Measurements from ENCODE around the gene GTPBP2. TPM values are rescaled to one million over a fixed set of nuclear protein-coding genes. Genes with fewer than 3 reads are reported as not detected.

The GTPBP2 gene
- total and polyA plus RNA-seq, 10 of the 15 experiments (the other 5 are each of a cell fraction or from before 2014, with no cell fraction given) = 5.9 to 63.4 (median 39.8) TPM

- in situ Hi-C loops (cut with MboI) (no loop called here), intact Hi-C loops (cut with micrococcal nuclease; ENCODE audit: unreplicated experiment) (no loop called here)
- ChIA-PET RAD21 (ENCODE audit: unreplicated experiment) (no interaction called here), CTCF (interaction anchor here (2.3 kb wide), 1 partner anchor 23 kb away, joined by 9 read pairs; no protein-coding TSS in a partner anchor), SMC1A (ENCODE audit: uncharacterized antibody, unreplicated experiment) (no interaction called here), POLR2A (interaction anchor here (1.0 kb wide), 1 partner anchor 10 kb away, joined by 4 read pairs; the partner anchor contains the start of genes POLH and XPO5)
- no peak for TF ChIP-seq GABPA (IDR thresholded peaks at IDR 0.05; ENCODE audit: low read depth)
- no peak for TF ChIP-seq DPF2 (IDR thresholded peaks at IDR 0.05)
- no peak for TF ChIP-seq NBN (IDR thresholded peaks at IDR 0.05)
- TF ChIP-seq SMAD5 (IDR thresholded peaks at IDR 0.05; ENCODE audit: low read depth) = no peak
- no peak for TF ChIP-seq NRF1 (conservative IDR thresholded peaks at IDR 0.05; ENCODE audit: low read depth, low read length)
- no peak for TF ChIP-seq TARDBP (IDR thresholded peaks at IDR 0.05; ENCODE audit: borderline replicate concordance)
- no peak for TF ChIP-seq RUNX3 (IDR thresholded peaks at IDR 0.05; ENCODE audit: low read length)
- no peak for TF ChIP-seq BACH1 (IDR thresholded peaks at IDR 0.05; ENCODE audit: borderline replicate concordance)
- Histone ChIP-seq H3K4me1 (ENCODE audit: control insufficient read depth, insufficient read depth, low read length) (no peaks in the 10 kb centered on the region), H3K79me2 (ENCODE audit: control insufficient read depth, insufficient read depth, low read length) (peaks cover 4% of the 10 kb centered on the region; the same call in 1 of the 2 replicates), H2AFZ (ENCODE audit: control insufficient read depth, low read depth, low read length) (no peak overlapping the region), H3K9me3 (replicated peaks; ENCODE audit: control insufficient read depth, insufficient read depth, low read length) (no peaks in the 10 kb centered on the region), H3K4me3 (no peak overlapping the region), H3K27me3 (replicated peaks in 1 of 2; ENCODE audit: control insufficient read depth in 2 of 2, insufficient read depth in 2 of 2, low read length in 1 of 2) (no peaks in the 10 kb centered on the region), H3K36me3 (ENCODE audit: control insufficient read depth in 2 of 2, insufficient read depth in 2 of 2, low read length in 1 of 2) (peaks cover 5 to 35% of the 10 kb centered on the region in 2 experiments; a peak in 3 of 4 replicates), H3K4me2 (ENCODE audit: control insufficient read depth, insufficient read depth) (no peak overlapping the region), H4K20me1 (ENCODE audit: control insufficient read depth, insufficient read depth) (no peaks in the 10 kb centered on the region), H3K9ac (ENCODE audit: control insufficient read depth, insufficient read depth, low read length) (no peak overlapping the region), H3K27ac (ENCODE audit: control insufficient read depth, insufficient read depth) (no peak overlapping the region)
- ATAC-seq = no peak
- WGBS (ENCODE audit: insufficient coverage, insufficient replicate concordance, low lambda C conversion rate, missing lambda C conversion rate) = 91% methylated on average over 7 of the region's 7 CpGs
- FAIRE-seq = no peak
- DNase-seq (ENCODE audit: low read depth, low spot score) = no peak
- TSS peak; percentile 37 for BruUV-seq (replicated peaks)
Observed at GRCh38 chr6:43584892-43585570, 44.0 kb downstream of the GTPBP2 start.

- no peaks in the 10 kb centered on the region for H4K20me1 ChIP-seq (ENCODE audit: control insufficient read depth, insufficient read depth)
- ChIA-PET SMC1A (ENCODE audit: uncharacterized antibody, unreplicated experiment) (interaction anchor here (1.1 kb wide), 1 partner anchor 36 kb away, joined by 3 read pairs; no protein-coding TSS in a partner anchor), POLR2A (no interaction called here), RAD21 (ENCODE audit: unreplicated experiment) (no interaction called here), CTCF (interaction anchor here (1.8 kb wide), 1 partner anchor 26 kb away, joined by 6 read pairs; no protein-coding TSS in a partner anchor)
- H3K27ac ChIP-seq (ENCODE audit: control insufficient read depth, insufficient read depth) = no peak overlapping the region
- BruUV-seq (replicated peaks) = no TSS peak
- intact Hi-C loops (cut with micrococcal nuclease; ENCODE audit: unreplicated experiment) (no loop called here), in situ Hi-C loops (cut with MboI) (no loop called here)
- H3K4me2 ChIP-seq (ENCODE audit: control insufficient read depth, insufficient read depth) = no peak overlapping the region
- H3K79me2 ChIP-seq (ENCODE audit: control insufficient read depth, insufficient read depth, low read length) = peaks cover 22% of the 10 kb centered on the region
- no peak overlapping the region for H3K9ac ChIP-seq (ENCODE audit: control insufficient read depth, insufficient read depth, low read length)
- FAIRE-seq (no peak), DNase-seq (ENCODE audit: low read depth, low spot score) (no peak), ATAC-seq (no peak)
- H3K27me3 ChIP-seq (replicated peaks in 1 of 2; ENCODE audit: control insufficient read depth in 2 of 2, insufficient read depth in 2 of 2, low read length in 1 of 2) = no peaks in the 10 kb centered on the region
- peaks cover 5 to 36% of the 10 kb centered on the region in 2 experiments; a peak in 3 of 4 replicates for H3K36me3 ChIP-seq (ENCODE audit: control insufficient read depth in 2 of 2, insufficient read depth in 2 of 2, low read length in 1 of 2)
- 79% methylated on average over 5 of the region's 5 CpGs for WGBS (ENCODE audit: insufficient coverage, insufficient replicate concordance, low lambda C conversion rate, missing lambda C conversion rate)
- H3K4me1 ChIP-seq (ENCODE audit: control insufficient read depth, insufficient read depth, low read length) = no peaks in the 10 kb centered on the region
- H2AFZ ChIP-seq (ENCODE audit: control insufficient read depth, low read depth, low read length) = no peak overlapping the region
- H3K9me3 ChIP-seq (replicated peaks; ENCODE audit: control insufficient read depth, insufficient read depth, low read length) = no peaks in the 10 kb centered on the region
- H3K4me3 ChIP-seq = no peak overlapping the region
- TF ChIP-seq DPF2 (IDR thresholded peaks at IDR 0.05) (no peak), SMAD1 (IDR thresholded peaks at IDR 0.05; ENCODE audit: low read depth, partially characterized antibody) (no peak), GATAD2B (conservative IDR thresholded peaks at IDR 0.05; ENCODE audit: low read depth) (no peak), SUZ12 (IDR thresholded peaks at IDR 0.05; ENCODE audit: unreplicated experiment) (no peak), ZBTB40 (IDR thresholded peaks at IDR 0.05; ENCODE audit: borderline replicate concordance) (no peak), RAD51 (IDR thresholded peaks at IDR 0.05) (no peak), USF1 (IDR thresholded peaks at IDR 0.05; ENCODE audit: borderline replicate concordance, extremely low read length, insufficient read depth, low read depth, low read length) (no peak)
Observed at GRCh38 chr6:43582911-43583310, 46.2 kb downstream of the GTPBP2 start.

Measured in GM12878 (cell line).